Measurements from ENCODE around the gene GALNT2. TPM values are rescaled to one million over a fixed set of nuclear protein-coding genes. Genes with fewer than 3 reads are reported as not detected.

GALNT2 gene
- total RNA-seq, 4 donors from 2014 or later = 50.7 to 85.0 (median 71.8) TPM

DNA sequence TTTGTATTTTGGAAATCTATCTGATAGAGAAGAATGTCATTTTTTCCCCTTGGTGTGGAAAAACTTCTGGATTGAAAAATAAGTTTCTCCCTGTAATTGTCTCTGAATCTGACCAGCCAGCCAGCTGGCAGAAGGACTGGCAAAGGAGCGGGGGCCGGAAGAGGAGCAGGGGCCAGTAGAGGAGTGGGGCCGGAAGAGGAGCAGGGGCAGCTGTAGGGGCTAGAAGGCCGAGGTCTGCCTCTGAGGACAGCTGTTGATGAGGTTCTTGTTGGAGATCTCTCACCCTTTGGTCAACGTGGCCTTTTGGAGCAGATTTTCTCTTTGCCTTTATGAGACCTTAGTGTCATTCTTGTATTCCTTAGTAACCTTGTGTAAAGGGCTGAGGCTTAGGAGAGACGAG is 121.8 kb downstream of the GALNT2 start:
- DNase-seq (ENCODE audit: low spot score) = no peak
- TF ChIP-seq, protein P1, sequence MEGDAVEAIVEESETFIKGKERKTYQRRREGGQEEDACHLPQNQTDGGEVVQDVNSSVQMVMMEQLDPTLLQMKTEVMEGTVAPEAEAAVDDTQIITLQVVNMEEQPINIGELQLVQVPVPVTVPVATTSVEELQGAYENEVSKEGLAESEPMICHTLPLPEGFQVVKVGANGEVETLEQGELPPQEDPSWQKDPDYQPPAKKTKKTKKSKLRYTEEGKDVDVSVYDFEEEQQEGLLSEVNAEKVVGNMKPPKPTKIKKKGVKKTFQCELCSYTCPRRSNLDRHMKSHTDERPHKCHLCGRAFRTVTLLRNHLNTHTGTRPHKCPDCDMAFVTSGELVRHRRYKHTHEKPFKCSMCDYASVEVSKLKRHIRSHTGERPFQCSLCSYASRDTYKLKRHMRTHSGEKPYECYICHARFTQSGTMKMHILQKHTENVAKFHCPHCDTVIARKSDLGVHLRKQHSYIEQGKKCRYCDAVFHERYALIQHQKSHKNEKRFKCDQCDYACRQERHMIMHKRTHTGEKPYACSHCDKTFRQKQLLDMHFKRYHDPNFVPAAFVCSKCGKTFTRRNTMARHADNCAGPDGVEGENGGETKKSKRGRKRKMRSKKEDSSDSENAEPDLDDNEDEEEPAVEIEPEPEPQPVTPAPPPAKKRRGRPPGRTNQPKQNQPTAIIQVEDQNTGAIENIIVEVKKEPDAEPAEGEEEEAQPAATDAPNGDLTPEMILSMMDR (IDR thresholded peaks at IDR 0.05) = no peak
- ATAC-seq (ENCODE audit: low FRiP score) = no peak

DNA sequence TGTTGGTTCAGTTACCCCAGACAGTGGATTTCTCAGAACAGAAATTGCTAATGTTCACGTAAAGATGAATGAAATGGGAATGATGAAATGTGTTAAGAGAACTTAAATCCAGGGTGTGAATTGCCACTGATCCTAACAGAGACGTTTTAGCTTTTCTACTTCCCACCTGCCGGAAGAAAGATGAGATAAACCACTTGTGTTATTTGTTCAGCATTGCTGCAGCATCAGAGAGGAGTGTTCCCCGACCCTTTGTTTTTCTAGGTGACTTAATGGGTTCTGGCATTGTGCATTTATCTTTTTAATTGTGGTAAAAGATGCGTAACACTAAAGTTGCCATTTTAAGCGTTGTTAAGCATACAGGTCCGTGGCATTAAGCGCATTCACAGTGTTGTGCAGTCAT is 122.3 kb downstream of the GALNT2 start:
- TF ChIP-seq, protein P1 (IDR thresholded peaks at IDR 0.05) = no peak
- ATAC-seq (ENCODE audit: low FRiP score) (no peak), DNase-seq (ENCODE audit: low spot score) (no peak)

DNA sequence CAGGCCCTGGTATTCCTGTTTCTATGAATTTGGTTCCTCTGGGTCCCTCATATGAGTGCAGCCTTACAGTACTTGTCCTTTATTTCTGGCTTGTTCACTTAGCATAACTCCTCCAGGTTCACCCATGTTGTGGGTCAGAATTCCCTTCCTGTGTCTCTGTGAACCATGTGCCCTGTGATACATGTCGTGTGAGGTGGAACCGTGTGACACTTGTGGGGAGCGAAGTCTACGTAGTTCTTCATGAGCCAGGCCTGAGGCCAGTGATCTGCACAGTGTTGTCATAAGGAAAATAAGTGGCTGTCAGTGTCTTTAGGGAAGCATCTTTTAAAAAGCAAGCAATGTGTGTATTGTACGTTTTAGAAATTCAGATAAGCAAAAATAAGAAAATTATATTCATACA is 122.8 kb downstream of the GALNT2 start:
- ATAC-seq (ENCODE audit: low FRiP score) (no peak), DNase-seq (ENCODE audit: low spot score) (no peak)
- TF ChIP-seq, protein P1 (IDR thresholded peaks at IDR 0.05) = no peak

DNA sequence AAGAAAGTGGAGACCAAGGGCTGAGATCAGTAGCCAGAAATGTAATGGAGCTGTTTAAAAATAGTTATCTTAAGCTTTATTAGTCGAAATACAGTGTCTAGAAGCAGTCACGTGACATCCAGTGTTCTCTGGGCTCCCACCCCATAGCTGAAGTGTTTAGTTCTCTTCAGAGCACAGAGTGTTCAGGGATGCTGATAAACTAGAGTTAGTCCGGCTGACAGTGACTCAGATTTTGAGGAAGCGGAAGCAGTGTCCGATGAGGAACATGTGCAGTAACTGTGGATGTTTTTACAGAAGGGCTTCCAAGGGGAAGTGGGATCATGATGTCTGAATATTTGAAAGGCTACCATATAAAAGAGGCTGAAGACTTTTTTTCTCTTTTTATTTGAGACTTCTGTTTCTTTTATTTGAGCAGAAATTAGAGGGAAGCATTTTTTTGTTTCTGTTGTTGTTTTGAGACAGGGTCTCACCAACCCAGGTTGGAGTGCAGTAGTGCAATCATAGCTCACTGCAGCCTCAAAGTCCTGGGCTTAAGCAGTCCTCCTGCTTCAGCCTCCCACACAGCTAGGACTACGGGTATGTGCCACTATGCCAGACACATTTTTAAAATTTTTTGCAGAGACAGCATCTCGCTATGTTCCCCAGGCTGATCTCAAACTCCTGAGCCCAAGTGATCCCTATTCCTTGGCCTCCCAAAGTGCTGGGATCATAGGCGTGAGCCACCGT is 124.2 kb downstream of the GALNT2 start:
- DNase-seq (ENCODE audit: low spot score) (no peak), ATAC-seq (ENCODE audit: low FRiP score) (no peak)
- TF ChIP-seq, protein P1 (IDR thresholded peaks at IDR 0.05) = no peak

DNA sequence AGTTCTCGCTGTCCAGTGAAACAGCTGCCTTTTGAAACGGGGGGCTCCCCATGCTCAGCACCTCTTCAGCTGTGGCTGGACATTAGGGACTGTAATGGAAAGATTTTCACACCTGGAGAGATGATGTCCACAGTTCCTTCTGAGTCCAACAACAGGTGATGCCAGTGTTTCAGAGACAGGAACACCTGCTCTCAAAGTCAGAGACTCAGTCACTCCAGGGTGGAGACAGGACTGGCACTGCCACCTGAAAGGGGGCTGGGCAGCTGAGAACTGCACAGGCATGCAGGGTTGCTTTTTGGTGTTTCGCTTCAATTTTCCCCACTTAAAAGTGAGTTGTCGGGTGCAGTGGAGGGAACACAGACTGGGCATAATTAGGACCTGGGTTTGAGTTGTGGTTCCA is 124.8 kb downstream of the GALNT2 start:
- DNase-seq (ENCODE audit: low spot score) = no peak
- TF ChIP-seq, protein P1 (IDR thresholded peaks at IDR 0.05) = no peak
- no peak for ATAC-seq (ENCODE audit: low FRiP score)

DNA sequence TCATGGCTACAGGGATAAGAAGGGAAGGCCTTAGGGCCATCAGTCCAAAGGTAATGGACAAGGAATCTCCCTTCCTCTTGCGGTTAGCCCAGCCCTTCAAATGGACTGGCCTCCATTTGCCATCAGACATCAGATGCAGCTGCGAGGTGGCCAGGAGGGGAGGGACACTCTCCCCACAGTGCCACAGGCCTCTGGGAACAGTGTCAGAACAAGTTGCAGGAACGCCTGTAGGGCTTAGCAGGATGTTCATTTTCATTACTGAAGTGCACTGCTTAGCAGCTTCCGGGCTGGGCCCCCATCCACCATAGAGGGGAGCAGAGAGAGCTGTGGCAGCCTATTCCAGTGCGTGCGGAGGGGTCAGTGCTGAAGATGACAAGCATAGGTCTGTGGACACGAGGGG is 127.5 kb downstream of the GALNT2 start:
- TF ChIP-seq, protein P1 (IDR thresholded peaks at IDR 0.05) = no peak
- no peak for DNase-seq (ENCODE audit: low spot score)

DNA sequence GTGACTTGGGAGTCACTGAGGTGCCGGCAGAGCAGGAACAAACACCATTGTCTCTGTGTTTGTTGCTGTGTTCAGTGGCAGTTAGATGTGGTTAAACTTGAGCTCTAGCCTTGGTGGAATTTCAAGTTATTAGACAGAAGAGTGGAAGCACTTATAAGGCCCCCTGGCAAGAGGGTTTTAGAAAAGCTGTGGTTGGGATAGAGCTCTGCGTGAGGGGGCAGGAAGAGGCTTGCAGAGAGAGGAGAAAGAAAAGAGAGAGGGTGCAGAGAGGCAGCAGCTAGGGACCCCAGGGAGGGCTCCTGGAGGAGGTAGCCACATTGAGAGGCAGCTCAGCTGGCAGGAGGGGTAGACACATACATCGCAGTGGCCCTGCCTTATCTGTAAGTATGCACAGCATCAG is 128.2 kb downstream of the GALNT2 start:
- no peak for ATAC-seq (ENCODE audit: low FRiP score)

More for the DNA sequence above, 127.5 kb downstream of the GALNT2 start:
- ATAC-seq (ENCODE audit: low FRiP score) = no peak

More for the DNA sequence above, 128.2 kb downstream of the GALNT2 start:
- TF ChIP-seq, protein P1 (IDR thresholded peaks at IDR 0.05) = no peak
- DNase-seq (ENCODE audit: low spot score) = no peak

Measured in omental fat pad (tissue), 4 donors.